Vagina (tissue), 2 donors: Measurements from ENCODE around the gene SPDYE4. TPM values are rescaled to one million over a fixed set of nuclear protein-coding genes. Genes with fewer than 3 reads are reported as not detected.

ENCODE experiments used
- DNase-seq, 2 donors: peaks; one replicate each; pipeline ENCODE4 v3.0.0-alpha.2; 2017; ENCODE audit errors: extremely low spot score in 2 of 2
- H3K27ac ChIP-seq: fragments of 200-600 bp; sonication (generic); one replicate; pipeline ENCODE4 v1.5.1; 2019
- H3K27me3 ChIP-seq: fragments of 200-600 bp; sonication (generic); one replicate; pipeline ENCODE4 v1.5.1; 2019
- H3K36me3 ChIP-seq, 2 donors: fragments of 200-600 bp; sonication (generic); one replicate each; pipeline ENCODE4 v1.5.1; 2017 to 2019
- H3K4me1 ChIP-seq: fragments of 200-600 bp; sonication (generic); one replicate; pipeline ENCODE4 v1.5.1; 2019
- H3K4me3 ChIP-seq, 2 donors: fragments of 200-600 bp; sonication (generic); 1 replicate in 1 of 2; 2 replicates in 1 of 2; pipeline ENCODE4 v1.5.1; 2016 to 2019
- H3K9me3 ChIP-seq: fragments of 200-600 bp; sonication (generic); one replicate; pipeline ENCODE4 v1.5.1; 2019
- POLR2A ChIP-seq, 2 donors: fragments of 450-650 bp; IDR thresholded peaks; one replicate each; pipeline ENCODE4 v1.6.1; 2017; ENCODE audit warnings: antibody characterized with exemption in 2 of 2, mild to moderate bottlenecking in 2 of 2, moderate library complexity in 2 of 2
- POLR2AphosphoS5 ChIP-seq, 2 donors: sonication (generic); formaldehyde crosslinking; IDR thresholded peaks; one replicate each; pipeline ENCODE4 v1.9.0; 2017; ENCODE audit warnings: antibody characterized with exemption in 2 of 2, mild to moderate bottlenecking in 2 of 2, low read depth in 1 of 2; ENCODE audit not compliant: insufficient read depth in 1 of 2
- intact Hi-C: fragments of 100-400 bp; cut with DNase I; formaldehyde crosslinking; loops from one replicate; pipeline ENCODE4 v1.15.1; 2023
- total RNA-seq: library from RNA; depleted of rRNA; stranded (reverse); fragments of >200 nt; gene quantifications from one replicate; pipeline ENCODE4 v1.2.3, GENCODE V29; 2016
- TF ChIP-seq, protein P1 (sequence below), 3 experiments: fragments of 450-650 bp in 2 of 3; fragments of 200-600 bp in 1 of 3; sonication (generic) in 1 of 3; IDR thresholded peaks; one replicate each; pipeline ENCODE4 v1.5.1; 2017 to 2019; ENCODE audit warnings: antibody characterized with exemption in 3 of 3, mild to moderate bottlenecking in 2 of 3, moderate library complexity in 2 of 3

The SPDYE4 gene
- total RNA-seq, 1 donor from 2014 or later = not detected

DNA sequence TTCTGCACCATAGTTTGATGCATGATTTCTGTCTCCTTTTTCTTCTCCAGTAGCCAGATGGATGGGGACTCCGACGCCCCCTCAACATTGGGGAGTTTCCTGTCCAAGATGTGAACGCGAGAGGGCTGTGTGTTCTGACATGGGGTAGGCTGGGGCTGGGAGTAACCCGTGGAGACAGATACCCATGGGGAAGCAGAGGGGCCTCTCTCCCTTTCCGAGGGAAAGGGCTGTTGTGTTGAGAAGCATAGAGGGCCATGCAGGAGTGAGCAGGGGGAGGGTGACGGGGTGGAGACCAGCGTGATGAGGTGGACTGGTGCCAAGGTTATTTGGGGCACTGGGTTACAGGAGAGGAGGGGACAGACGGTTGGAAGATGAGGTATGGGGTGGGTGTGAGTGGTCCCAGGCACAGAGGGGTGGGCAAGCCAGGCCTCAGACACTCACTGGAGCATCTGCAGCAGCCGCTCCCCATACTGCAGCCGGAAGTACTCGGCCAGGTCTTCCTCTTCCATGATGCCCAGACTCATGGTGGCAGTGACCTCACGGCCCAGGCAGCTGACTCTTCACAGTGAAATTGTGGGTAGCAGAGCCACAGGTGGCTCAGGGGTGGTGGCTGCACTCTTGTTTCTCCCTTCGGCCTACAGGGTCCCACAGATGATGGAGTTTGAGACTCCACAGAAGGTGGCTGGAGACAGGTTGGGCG lies 14.1 kb downstream of the SPDYE4 start:
- Histone ChIP-seq H3K27ac (no peak overlapping the region), H3K4me1 (peaks cover 4% of the 10 kb centered on the region), H3K9me3 (no peaks in the 10 kb centered on the region), H3K27me3 (no peaks in the 10 kb centered on the region), H3K36me3 (no peaks in the 10 kb centered on the region), H3K4me3 (no peak overlapping the region)
- intact Hi-C loops = loop anchor here (10.0 kb wide), 1 partner anchor 329 kb away; no protein-coding TSS in a partner anchor
- peak in 1 of 2 donors; percentile 72 for DNase-seq
- TF ChIP-seq POLR2AphosphoS5 (IDR thresholded peaks at IDR 0.05; ENCODE audit: insufficient read depth in 1 of 2, low read depth in 1 of 2) (no peak), POLR2A (IDR thresholded peaks at IDR 0.05) (no peak)
- TF ChIP-seq, protein P1, sequence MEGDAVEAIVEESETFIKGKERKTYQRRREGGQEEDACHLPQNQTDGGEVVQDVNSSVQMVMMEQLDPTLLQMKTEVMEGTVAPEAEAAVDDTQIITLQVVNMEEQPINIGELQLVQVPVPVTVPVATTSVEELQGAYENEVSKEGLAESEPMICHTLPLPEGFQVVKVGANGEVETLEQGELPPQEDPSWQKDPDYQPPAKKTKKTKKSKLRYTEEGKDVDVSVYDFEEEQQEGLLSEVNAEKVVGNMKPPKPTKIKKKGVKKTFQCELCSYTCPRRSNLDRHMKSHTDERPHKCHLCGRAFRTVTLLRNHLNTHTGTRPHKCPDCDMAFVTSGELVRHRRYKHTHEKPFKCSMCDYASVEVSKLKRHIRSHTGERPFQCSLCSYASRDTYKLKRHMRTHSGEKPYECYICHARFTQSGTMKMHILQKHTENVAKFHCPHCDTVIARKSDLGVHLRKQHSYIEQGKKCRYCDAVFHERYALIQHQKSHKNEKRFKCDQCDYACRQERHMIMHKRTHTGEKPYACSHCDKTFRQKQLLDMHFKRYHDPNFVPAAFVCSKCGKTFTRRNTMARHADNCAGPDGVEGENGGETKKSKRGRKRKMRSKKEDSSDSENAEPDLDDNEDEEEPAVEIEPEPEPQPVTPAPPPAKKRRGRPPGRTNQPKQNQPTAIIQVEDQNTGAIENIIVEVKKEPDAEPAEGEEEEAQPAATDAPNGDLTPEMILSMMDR (IDR thresholded peaks at IDR 0.05) = no peak

- Histone ChIP-seq H3K36me3 (no peaks in the 10 kb centered on the region), H3K4me1 (peaks cover 4% of the 10 kb centered on the region), H3K4me3 (no peak overlapping the region), H3K27me3 (no peaks in the 10 kb centered on the region), H3K9me3 (no peaks in the 10 kb centered on the region), H3K27ac (no peak overlapping the region)
- peak in 1 of 2 donors; percentile 40 for DNase-seq
- intact Hi-C loops = loop anchor here (10.0 kb wide), 1 partner anchor 328 kb away; no protein-coding TSS in a partner anchor
- no peak for TF ChIP-seq POLR2A (IDR thresholded peaks at IDR 0.05)
- TF ChIP-seq, protein P1 (IDR thresholded peaks at IDR 0.05) = no peak
- TF ChIP-seq POLR2AphosphoS5 (IDR thresholded peaks at IDR 0.05; ENCODE audit: insufficient read depth in 1 of 2, low read depth in 1 of 2) = no peak
Measured at GRCh38 chr17:8742819-8743218, 15.5 kb downstream of the SPDYE4 start.

DNA sequence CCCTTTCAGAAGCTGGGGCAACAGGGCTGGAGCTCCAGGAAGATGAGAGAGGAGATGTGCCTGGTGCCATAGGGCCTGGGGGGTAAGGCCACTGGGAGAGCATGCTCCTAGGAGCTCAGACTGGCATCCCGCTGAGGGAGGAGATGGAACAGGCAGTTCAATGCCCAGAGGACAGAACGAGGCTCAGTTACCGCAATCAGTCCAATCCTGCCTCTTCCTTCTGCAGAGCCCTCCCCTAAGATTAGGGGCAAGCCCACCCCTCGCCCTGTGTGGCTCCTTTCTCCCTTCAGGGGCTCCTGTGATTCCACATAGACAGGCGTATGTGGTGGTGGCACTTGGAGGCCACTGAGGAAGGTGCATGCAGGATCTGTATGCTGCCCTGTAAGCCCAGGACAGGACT lies 16.1 kb downstream of the SPDYE4 start:
- no peak for DNase-seq

DNA sequence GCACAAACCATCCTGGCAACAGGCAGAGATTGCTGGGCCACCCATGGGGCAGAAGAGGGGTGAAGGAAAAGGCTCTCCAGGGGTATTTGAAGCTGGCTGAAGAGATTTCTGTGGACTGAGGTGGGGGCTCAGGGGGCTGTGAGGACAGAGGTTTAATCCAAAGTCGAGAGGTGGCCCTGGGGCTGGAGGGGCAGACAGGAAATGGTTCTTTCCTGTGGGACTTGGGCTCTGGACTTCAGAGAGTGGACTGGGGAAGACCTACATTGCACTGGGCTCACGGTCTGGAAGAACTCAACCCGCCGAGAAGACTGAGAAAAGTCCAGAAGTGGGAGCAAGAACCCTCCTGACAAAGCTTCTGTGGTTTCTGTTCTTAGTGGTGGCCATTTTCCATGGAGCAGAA lies 16.6 kb downstream of the SPDYE4 start:
- no peak for DNase-seq

More for the DNA sequence above, 16.1 kb downstream of the SPDYE4 start:
- Histone ChIP-seq H3K27ac (no peak overlapping the region), H3K4me3 (no peak overlapping the region), H3K9me3 (no peaks in the 10 kb centered on the region), H3K27me3 (no peaks in the 10 kb centered on the region), H3K4me1 (peaks cover 4% of the 10 kb centered on the region), H3K36me3 (no peaks in the 10 kb centered on the region)
- intact Hi-C loops = loop anchor here (10.0 kb wide), 1 partner anchor 327 kb away; no protein-coding TSS in a partner anchor
- TF ChIP-seq POLR2A (IDR thresholded peaks at IDR 0.05) = no peak
- no peak for TF ChIP-seq POLR2AphosphoS5 (IDR thresholded peaks at IDR 0.05; ENCODE audit: insufficient read depth in 1 of 2, low read depth in 1 of 2)
- TF ChIP-seq, protein P1 (IDR thresholded peaks at IDR 0.05) = no peak

More for the DNA sequence above, 16.6 kb downstream of the SPDYE4 start:
- H3K4me3 ChIP-seq = no peak overlapping the region
- peaks cover 4% of the 10 kb centered on the region for H3K4me1 ChIP-seq
- no peak overlapping the region for H3K27ac ChIP-seq
- no peaks in the 10 kb centered on the region for H3K36me3 ChIP-seq
- no peaks in the 10 kb centered on the region for H3K9me3 ChIP-seq
- no peaks in the 10 kb centered on the region for H3K27me3 ChIP-seq
- TF ChIP-seq, protein P1 (IDR thresholded peaks at IDR 0.05) = no peak
- TF ChIP-seq POLR2A (IDR thresholded peaks at IDR 0.05) (no peak), POLR2AphosphoS5 (IDR thresholded peaks at IDR 0.05; ENCODE audit: insufficient read depth in 1 of 2, low read depth in 1 of 2) (no peak)
- intact Hi-C loops = loop anchor here (10.0 kb wide), 1 partner anchor 327 kb away; no protein-coding TSS in a partner anchor
